HG02763 (cell line): ENCODE data around the gene ZNF679.
A peak's percentile ranks its signal among the peaks of the same experiment; 100 is the strongest.
"Not testable (repeated sequence)": the region's sequence is repeated elsewhere in the genome, so short reads cannot be mapped to it uniquely, and the experiment has no call there.

Experiments used
- ATAC-seq: cut with Tn5 transposase; IDR thresholded peaks from one replicate; pipeline ENCODE4 v1.9.1; 2021; ENCODE audit warnings: mild to moderate bottlenecking, moderate library complexity; ENCODE audit not compliant: unreplicated experiment

ZNF679 gene

DNA sequence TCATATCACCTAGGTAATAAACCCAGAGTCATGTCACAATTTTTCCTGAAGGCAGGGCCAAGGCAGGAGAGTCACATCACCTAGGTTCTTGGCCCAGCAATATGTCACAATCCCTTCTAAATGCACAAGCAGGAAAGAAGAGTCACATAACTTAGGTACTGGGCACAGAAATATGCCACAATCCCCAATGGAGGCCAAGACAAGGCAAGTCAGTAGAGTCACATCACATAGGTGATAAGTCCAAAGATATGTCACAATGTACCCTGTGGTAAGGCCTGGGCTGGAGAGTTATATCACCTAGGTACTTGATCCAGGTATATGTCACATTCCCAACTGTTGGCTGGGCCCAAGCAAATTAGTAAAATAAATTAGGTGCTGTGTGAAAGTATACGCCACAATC, at the start of gene ZNF679:
Gene ZNF679, plus strand, starts transcription at position 301 of the 400 bp plus-strand sequence. CDS start 20,644 bp downstream, outside the sequence.
- not testable (repeated sequence) for ATAC-seq

DNA sequence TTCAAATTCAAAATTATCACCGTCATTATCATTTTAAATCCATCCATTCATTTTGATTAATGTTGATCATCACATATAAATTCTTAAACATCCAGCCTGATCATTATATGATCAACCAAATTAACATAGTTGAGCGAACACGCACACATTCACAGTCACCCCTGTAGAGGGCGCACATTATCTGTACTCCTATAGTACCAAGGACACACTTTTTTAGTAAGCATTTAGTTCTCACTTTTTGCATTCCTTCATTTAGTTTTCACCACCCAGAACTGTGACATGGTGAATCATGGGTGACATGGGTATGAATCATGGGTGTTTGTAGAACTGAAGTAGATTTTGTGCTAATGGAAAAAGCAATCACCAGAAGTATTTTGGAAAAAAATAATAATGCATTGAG, 47.3 kb upstream of the ZNF679 start:
- ATAC-seq, result no peak

DNA sequence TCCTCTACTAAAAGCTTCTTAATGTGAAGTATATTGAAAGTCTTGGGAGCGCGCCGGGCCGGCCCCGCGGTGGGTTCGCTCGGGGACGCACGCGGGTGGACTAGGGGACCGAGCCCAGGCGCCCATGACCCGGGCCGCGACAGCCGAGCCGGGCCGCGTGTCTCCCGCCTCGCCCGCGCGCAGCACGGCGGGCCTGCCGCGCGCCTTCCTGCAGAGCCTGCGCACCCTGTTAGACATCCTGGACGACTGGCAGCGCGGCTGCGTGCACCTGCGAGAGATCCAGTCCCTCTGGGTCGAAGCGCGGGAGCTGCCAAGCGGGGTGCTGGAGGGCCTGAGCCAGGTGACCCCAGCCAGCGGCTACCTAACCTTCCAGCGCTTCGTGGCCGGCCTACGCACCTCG, 46.7 kb upstream of the ZNF679 start:
- ATAC-seq, result no peak

DNA sequence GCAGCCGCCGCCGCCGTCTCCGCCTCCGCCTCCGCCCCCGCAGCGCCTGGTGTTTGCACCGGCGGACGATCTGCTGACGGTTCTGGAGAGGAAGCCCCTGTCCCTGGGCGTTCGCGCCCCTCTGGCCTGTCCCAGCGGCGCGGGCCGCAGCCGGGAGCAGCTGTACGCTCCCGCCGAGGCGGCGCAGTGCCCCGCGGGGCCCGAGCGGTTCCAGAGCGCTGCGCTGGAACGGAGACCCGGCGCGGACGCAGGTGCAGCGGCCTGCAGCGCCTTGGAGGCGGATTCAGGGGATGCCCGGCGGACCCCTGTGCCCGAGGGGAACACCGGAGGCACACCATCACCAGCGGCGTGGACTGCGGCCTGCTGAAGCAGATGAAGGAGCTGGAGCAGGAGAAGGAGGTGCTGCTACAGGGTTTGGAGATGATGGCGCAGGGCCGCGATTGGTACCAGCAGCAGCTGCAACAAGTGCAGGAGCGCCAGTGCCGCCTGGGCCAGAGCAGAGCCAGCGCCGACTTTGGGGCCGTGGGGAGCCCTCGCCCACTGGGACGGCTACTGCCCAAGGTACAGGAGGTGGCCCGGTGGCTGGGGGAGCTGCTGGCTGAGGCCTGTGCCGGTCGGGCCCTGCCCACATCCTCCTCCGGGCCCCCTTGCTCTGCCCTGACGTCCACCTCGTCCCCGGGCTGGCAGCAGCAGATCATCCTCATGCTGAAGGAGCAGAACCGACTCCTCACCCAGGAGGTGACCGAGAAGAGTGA, 46.1 kb upstream of the ZNF679 start:
- ATAC-seq, result no peak

DNA sequence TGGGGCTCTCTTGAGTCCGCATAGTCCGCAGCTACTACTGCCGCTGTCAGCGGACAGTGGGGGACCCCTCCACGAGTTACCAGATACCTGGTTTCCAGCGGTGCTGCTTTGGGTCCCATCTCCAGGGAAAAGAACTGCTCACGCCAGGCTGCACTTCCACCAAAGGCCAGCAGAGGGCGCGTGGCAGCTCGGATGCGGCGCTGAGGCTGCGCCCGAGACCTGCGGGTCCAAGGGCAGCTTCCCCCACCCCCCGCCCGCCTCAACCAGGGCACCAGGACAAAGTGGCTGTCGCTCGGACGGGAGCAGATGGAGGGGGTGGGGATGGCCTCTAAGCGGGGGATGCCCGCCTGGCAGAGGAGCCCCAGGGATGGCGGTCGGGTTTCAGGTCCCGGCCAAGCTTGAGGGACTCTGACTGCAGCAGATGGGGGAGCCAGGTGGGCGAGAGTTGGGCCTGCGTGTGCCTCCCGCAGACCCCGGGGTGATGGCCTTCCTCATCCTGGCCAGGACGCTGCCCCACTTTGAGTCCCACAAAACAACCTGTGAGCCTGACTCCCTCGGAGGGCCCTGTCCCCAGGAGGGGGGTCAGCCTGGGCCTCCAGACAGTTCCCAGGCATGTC, 45.0 kb upstream of the ZNF679 start:
- no peak for ATAC-seq

DNA sequence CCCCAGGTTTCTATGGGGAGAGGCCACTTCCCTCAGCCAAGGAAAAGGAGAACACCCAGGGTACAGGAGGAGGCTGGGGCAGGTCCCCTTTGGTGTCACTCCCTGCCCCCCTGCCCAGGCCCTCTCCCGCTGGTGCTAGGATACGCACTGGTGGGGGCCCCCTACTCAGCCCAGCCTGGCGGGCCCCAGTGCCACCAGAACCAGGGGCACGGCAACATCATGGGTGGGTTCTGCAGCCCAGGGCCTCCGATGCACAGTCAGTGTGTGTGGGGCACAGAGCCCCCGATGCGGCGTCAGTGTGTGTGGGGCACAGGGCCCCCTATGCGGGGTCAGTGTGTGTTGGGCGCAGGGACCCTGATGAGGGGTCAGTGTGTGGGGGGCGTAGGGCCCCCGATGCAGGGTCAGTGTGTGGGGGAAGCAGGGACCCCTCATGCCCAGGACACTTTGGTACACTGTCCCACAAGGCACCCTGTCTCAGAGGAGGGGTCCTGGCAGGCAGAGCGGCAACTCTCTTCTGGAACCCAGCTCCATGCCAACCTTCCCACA, 44.4 kb upstream of the ZNF679 start:
- ATAC-seq, result no peak

DNA sequence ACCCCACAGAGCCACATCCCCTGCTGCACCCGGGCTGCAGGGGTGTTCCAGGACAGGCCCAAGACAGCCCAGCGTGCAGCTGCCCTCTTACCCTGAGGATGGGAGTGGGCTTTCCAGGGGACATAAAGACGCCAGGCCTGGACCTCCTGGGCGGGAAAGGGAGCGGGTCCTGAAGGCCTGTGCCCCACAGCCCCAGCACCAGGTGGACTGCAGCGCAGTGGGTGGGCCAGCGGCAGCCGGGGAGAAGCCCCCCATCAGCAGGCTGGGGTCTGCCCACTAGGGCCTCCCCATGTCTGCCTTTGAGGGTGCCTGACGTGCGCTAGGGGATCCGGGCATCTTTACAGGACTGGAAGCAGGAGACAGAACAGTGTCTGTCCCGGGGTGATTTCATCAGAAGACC, 43.9 kb upstream of the ZNF679 start:
- ATAC-seq, result no peak

DNA sequence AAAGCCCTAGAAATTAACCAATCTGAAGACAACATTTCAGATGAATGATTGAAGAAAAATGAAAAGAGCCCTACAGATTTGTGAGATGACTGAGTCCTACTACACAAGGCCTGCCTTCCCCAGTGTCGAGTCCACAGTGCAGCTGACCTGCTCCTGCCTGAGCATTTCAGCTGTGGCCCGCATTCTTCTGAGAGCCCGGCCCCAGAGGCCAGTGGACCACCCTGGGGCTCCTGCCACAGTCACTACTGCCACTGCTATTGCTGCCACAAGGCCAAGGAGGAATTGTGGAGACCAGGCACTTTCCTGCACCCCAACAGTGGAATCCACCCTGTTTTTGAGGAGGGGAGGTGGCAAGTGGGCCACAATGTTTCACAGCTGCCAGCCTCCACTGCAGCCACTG, 40.9 kb upstream of the ZNF679 start:
- no peak for ATAC-seq

DNA sequence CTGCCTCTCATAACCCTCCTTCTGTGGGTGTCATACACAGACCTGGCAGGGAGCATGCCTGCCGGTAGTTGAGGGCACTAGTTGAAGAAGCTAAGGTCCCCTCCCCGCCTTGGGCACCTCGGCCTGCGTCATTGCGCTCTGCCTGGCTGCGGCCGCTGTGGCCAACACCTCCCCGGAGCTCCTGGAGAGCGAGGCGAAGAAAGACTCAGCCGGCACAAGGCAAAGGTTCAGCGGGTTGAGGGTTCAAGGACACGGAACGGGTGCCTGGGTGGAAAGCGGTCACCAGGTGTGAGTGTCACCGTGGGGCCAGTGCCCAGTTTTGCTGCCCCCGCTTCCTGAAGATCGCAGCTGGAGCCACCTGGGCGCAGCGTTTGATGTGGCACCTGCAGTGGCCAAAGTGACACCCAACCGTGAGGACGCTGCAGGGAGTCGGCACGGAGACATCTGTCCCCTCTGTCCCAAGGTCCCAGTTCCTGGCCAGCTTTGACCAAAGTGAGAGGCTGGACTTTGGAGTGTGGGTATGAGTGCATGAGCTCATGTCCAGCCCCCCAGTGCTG, 36.0 kb upstream of the ZNF679 start:
- ATAC-seq, result no peak

DNA sequence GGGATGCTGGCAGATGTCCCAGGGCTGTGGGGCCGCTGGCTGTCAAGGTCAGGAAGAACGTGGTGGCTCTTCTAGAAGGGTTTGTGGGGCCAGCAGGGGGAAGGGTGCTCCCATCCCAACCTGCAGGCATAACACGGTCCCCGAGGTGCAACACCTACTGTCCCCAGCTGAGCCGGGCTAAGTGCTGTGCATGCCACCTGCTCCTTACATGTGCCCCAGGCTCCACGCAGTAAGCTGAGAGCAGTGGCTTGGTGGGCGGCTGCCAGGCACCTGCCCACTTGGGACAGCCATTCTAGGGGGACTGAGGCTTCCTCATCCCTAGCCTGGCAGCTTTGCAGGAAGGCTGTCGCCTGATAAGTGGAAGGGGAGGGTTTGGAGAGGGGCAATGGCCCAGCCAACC, 35.5 kb upstream of the ZNF679 start:
- no peak for ATAC-seq

DNA sequence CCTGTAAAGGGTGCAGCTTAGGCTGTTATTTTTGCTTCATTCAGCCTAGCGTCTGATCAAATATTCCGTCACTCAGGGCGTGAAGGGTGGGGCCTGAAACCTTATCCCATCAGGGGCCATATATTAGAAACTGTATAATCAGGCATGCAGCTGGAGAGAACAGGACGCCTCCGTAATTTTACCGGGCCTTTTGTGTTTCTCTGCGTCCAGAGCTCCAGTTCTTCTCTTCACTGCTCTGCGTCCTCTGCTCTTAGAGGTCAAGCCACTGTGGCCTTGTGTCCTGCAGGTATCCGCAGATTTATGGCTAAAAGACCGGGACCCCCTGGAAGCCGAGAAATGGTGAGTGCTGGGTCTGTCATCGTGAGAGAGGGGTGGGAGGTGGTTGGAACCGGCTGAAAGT, 21.4 kb upstream of the ZNF679 start, which contains the start of gene ZNF735:
Gene ZNF735, plus strand, starts transcription at position 301 of the 400 bp plus-strand sequence. Its CDS starts 0 bp downstream, at position 301.
- ATAC-seq, result no peak

DNA sequence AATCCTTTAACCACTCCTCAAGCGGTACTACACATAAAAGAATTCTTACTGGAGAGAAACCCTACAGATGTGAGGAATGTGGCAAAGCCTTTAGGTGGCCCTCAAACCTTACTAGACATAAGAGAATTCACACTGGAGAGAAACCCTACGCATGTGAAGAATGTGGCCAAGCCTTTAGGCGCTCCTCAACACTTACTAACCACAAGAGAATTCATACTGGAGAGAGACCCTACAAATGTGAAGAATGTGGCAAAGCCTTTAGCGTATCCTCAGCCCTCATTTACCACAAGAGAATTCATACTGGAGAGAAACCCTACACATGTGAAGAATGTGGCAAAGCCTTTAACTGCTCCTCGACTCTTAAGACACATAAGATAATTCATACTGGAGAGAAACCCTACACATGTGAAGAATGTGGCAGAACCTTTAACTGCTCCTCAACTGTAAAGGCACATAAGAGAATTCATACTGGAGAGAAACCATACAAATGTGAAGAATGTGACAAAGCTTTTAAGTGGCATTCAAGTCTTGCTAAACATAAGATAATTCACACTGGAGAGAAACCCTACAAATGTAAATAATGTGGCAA, 8.5 kb upstream of the ZNF679 start:
- not testable (repeated sequence) for ATAC-seq

DNA sequence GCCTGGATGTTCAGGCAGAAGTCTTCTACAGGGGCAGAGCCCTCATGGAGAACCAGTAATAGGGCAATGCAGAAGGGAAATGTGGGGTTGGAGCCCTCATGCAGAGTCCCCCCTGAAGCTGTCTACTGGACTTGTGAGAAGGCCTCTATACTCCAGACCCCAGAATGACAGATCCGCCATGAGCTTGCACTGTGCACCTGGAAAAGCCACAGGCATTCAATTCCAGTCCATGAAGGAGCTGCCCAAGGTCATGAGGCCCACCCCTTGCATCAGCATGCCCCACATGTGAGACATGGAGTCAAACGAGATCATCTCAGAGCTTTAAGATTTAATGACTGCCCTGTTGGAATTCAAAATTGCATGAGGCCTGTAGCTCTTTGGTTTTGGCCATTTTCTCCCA, 4.9 kb upstream of the ZNF679 start:
- ATAC-seq, result no peak

DNA sequence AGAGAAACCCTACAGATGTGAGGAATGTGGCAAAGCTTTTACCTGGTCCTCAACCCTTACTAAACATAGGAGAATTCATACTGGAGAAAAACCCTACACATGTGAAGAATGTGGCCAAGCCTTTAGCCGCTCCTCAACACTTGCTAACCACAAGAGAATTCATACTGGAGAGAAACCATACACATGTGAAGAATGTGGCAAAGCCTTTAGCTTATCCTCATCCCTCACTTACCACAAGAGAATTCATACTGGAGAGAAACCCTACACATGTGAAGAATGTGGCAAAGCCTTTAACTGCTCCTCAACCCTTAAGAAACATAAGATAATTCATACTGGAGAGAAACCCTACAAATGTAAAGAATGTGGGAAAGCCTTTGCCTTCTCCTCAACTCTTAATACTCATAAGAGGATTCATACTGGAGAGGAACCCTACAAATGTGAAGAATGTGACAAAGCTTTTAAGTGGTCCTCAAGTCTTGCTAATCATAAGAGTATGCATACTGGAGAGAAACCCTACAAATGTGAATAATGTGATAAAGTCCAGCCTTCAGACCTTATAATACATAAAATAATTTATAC, 38.2 kb downstream of the ZNF679 start:
- no peak for ATAC-seq

DNA sequence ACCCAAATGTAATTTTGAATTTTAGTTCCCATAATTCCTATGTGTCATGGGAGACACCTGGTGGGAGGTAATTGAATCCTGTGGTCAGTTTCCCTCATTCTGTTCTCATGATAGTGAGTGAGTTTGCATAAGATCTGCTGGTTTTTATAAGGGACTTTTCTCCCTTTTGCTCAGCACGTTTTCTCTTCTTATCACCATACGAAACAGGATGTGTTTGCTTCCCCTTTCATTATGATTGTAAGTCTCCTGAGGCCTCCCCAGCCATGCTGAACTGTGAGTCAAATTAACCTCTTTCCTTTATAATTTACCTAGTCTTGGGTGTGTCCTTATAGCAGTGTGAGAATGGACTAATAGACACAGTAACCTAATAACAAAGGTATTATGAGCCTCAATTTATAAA, 49.4 kb downstream of the ZNF679 start:
- no peak for ATAC-seq

DNA sequence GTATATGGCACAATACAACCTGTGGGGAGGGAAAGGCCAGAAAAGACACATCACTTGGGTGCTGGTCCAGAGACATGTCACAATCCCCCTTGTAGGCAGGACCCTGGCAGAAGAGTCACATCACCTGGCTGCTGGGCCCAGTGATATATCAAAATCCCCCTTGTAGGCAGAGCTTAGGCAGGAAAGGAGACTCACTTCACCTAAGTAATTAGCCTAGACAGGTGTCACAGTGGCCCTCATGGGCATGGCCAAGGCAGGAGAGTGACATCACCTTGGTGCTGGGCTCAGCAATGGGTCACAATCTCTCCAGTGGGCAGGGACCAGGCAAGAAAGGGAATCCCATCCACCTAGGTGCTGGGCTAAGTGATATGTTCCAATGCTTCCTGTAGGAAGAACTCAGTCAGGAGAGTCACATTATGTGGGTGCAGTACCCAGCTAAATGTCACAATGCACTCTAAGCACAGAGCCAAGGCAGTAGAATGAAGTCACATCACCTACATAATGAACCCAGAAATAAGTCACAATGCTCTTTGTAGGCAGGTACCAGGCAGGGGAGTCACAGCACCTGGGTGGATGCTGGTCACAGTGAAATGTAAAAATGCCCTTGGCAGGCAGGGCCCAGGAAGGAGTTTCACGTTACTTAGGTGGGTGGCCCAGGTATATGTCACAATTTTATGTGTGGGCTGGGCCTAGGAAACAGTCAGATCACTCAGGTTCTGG, 66.6 kb downstream of the ZNF679 start:
- no peak for ATAC-seq

DNA sequence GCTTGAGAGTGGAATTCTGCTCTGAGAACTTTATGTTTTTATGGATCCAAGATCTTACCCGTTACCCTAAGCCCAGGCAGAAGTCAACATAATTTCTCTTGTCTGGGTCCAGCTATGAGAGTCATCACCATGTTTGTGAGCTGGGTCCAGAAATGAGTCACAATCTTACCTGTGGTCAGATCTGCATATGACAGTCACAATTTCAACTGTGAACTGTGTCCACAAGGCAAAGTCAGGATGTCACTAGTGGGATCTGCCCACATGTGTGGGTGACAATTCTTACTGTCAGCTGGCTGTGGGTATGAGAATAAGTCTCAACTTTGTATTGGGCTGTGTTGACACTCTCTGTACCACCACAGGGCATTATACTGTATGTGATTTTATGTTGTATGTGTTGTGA, 69.1 kb downstream of the ZNF679 start:
- not testable (repeated sequence) for ATAC-seq

DNA sequence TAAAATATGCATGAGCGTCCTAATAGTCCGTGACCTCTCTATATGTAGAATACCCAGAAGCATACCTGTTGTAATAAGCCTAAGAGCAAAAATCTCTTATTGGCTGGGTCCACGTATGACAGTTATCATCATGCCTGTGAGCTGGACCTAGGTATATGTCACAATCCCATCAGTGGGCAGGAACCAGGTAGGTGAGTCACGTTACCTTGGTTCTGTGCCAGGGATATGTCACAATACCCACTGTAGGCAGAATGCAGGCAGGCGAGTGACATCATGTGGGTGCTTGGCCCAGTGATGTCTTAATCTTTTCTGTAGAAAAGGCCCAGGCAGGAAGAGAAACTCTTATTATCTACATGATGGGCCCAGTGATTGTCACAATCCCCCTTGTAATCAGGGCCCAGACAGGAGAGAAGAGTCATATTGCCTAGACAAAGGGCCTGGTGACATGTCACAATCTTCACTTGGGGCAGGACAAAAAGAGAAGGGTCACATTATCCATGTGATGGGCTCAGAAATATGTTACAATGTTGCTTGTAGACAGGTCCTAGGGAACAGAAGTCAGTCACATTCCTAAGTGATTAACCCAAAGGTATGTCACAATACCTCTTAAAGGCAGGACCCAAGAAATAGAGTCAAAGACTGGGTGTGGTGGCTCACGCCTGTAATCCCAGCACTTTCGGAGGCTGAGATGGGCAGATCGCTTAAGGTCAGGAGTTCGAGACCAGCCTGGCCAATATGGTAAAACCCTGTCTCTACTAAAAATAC, 72.5 kb downstream of the ZNF679 start:
- ATAC-seq, result no peak

DNA sequence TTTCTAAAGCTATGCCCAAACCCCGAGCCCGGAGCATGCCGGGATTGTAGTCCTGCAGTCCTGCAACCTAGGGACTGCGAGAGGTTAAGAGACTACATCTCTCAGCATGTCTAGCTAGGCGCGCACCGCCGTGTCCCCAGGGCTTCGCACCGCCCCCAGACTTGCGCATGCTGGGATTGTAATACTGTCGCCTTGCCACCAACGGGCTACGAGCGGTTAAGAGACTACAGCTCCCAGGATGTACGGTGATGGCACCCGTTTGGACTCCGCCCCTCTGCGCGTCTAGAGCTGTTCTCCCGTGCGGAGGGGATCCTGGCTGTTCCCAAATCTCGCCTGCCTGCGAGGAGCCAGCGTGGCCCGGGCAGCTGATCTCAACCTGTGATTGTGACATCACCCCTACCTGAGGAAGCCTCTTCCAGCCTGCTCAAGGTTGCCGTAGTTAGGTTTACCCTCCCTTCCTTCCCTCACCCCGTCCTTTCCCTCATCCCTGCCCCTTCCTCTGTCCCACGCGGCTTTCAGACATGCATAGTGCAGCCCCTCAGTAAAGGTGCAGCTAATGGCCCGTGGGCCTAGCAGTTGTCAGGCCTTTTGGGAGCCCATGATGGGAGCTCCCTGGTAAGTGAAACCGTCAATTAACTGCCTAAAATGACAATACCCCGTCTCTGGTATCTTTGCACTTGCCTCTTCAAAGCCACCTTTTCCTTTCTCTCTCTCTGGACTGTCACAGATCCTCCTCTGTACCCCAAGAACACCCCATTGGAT, 79.2 kb downstream of the ZNF679 start:
- ATAC-seq, result peak; percentile 100
